Activated naive CD8-positive, alpha-beta T cell treated with anti-CD3 and anti-CD28 coated beads, Interleukin-2, amount 10 ng/mL, durations not matched to agents 7 days and 5 days (primary cell): ENCODE results near the gene KANSL1L. TPM values are rescaled to one million over a fixed set of nuclear protein-coding genes. Genes with fewer than 3 reads are reported as not detected.

Source experiments
- ATAC-seq: fragments of 150-1000 bp; cut with Tn5 transposase; one replicate; pipeline ENCODE4 v1.10.0; 2021; ENCODE audit warnings: low read depth, moderate library complexity
- POLR2A ChIA-PET: fragments of 350-600 bp; sonication (Branson Sonifier 250); formaldehyde crosslinking; loops from one replicate; lab custom pipeline; 2021; ENCODE audit warnings: antibody characterized with exemption; lab: Charles Lee
- DNase-seq: peaks from one replicate; pipeline ENCODE4 v3.0.0; 2021
- H3K27ac Mint-ChIP-seq: one replicate; pipeline ENCODE4 v1.8.0; 2022; ENCODE audit warnings: mild to moderate bottlenecking, mixed read lengths
- H3K27me3 Mint-ChIP-seq: one replicate; pipeline ENCODE4 v1.8.0; 2022; ENCODE audit warnings: mild to moderate bottlenecking, moderate library complexity, mixed read lengths
- H3K36me3 Mint-ChIP-seq: one replicate; pipeline ENCODE4 v1.8.0; 2021; ENCODE audit warnings: mild to moderate bottlenecking, mixed read lengths
- H3K4me1 Mint-ChIP-seq: one replicate; pipeline ENCODE4 v1.8.0; 2021; ENCODE audit warnings: mixed read lengths
- H3K4me3 Mint-ChIP-seq: one replicate; pipeline ENCODE4 v1.8.0; 2022; ENCODE audit warnings: mild to moderate bottlenecking, moderate library complexity, mixed read lengths
- H3K9me3 Mint-ChIP-seq: one replicate; pipeline ENCODE4 v1.8.0; 2021; ENCODE audit warnings: mixed read lengths
- total RNA-seq, 2 experiments: library from RNA; stranded (reverse); gene quantifications; one replicate each; pipeline ENCODE4 v1.2.3, GENCODE V29; 2021

Gene KANSL1L
- total RNA-seq, 2 experiments from 2014 or later, result 6.5 to 10.2 TPM

- DNase-seq (no peak), ATAC-seq (no peak)
- no peaks in the 10 kb centered on the region for H3K27me3 Mint-ChIP-seq
- H3K4me1 Mint-ChIP-seq, result no peaks in the 10 kb centered on the region
- POLR2A ChIA-PET, result no interaction called here
- H3K4me3 Mint-ChIP-seq, result no peak overlapping the region
- no peaks in the 10 kb centered on the region for H3K9me3 Mint-ChIP-seq
- no peaks in the 10 kb centered on the region for H3K36me3 Mint-ChIP-seq
- no peak overlapping the region for H3K27ac Mint-ChIP-seq
These were observed 78.4 kb downstream of the KANSL1L start for GRCh38 chr2:210092791-210093190.

- no peak overlapping the region for H3K27ac Mint-ChIP-seq
- H3K4me3 Mint-ChIP-seq, result no peak overlapping the region
- ATAC-seq (no peak), DNase-seq (no peak)
- no peaks in the 10 kb centered on the region for H3K27me3 Mint-ChIP-seq
- no peaks in the 10 kb centered on the region for H3K9me3 Mint-ChIP-seq
- no peaks in the 10 kb centered on the region for H3K36me3 Mint-ChIP-seq
- POLR2A ChIA-PET, result no interaction called here
- no peaks in the 10 kb centered on the region for H3K4me1 Mint-ChIP-seq
These were observed 84.3 kb downstream of the KANSL1L start for GRCh38 chr2:210086930-210087329.

GRCh38 chr2:210086292-210086691 is 84.9 kb downstream of the KANSL1L start:
- no peaks in the 10 kb centered on the region for H3K4me1 Mint-ChIP-seq
- H3K27me3 Mint-ChIP-seq, result no peaks in the 10 kb centered on the region
- H3K4me3 Mint-ChIP-seq, result no peak overlapping the region
- DNase-seq, result no peak
- H3K27ac Mint-ChIP-seq, result no peak overlapping the region
- H3K9me3 Mint-ChIP-seq, result no peaks in the 10 kb centered on the region
- no peaks in the 10 kb centered on the region for H3K36me3 Mint-ChIP-seq
- no peak for ATAC-seq
- POLR2A ChIA-PET, result no interaction called here

GRCh38 chr2:210072922-210073509 is 98.2 kb downstream of the KANSL1L start:
- Mint-ChIP-seq H3K27me3 (no peaks in the 10 kb centered on the region), H3K36me3 (no peaks in the 10 kb centered on the region), H3K27ac (no peak overlapping the region), H3K4me3 (no peak overlapping the region), H3K4me1 (no peaks in the 10 kb centered on the region), H3K9me3 (no peaks in the 10 kb centered on the region)
- no peak for ATAC-seq
- POLR2A ChIA-PET, result no interaction called here
- no peak for DNase-seq

GRCh38 chr2:210072493-210072892 is 98.7 kb downstream of the KANSL1L start:
- DNase-seq, result no peak
- Mint-ChIP-seq H3K9me3 (no peaks in the 10 kb centered on the region), H3K4me1 (no peaks in the 10 kb centered on the region), H3K36me3 (no peaks in the 10 kb centered on the region), H3K27me3 (no peaks in the 10 kb centered on the region), H3K4me3 (no peak overlapping the region), H3K27ac (no peak overlapping the region)
- POLR2A ChIA-PET, result no interaction called here
- ATAC-seq, result no peak

- POLR2A ChIA-PET, result no interaction called here
- Mint-ChIP-seq H3K9me3 (no peaks in the 10 kb centered on the region), H3K4me1 (no peaks in the 10 kb centered on the region), H3K36me3 (no peaks in the 10 kb centered on the region), H3K4me3 (no peak overlapping the region), H3K27ac (no peak overlapping the region), H3K27me3 (no peaks in the 10 kb centered on the region)
- ATAC-seq (no peak), DNase-seq (no peak)
These were observed 107.9 kb downstream of the KANSL1L start for GRCh38 chr2:210063306-210063705.

- peaks cover 11% of the 10 kb centered on the region for H3K9me3 Mint-ChIP-seq
- H3K4me1 Mint-ChIP-seq, result no peaks in the 10 kb centered on the region
- ATAC-seq, result no peak
- no peaks in the 10 kb centered on the region for H3K27me3 Mint-ChIP-seq
- H3K36me3 Mint-ChIP-seq, result peaks cover 15% of the 10 kb centered on the region
- H3K27ac Mint-ChIP-seq, result no peak overlapping the region
- H3K4me3 Mint-ChIP-seq, result no peak overlapping the region
- no peak for DNase-seq
- POLR2A ChIA-PET, result no interaction called here
These were observed 115.4 kb downstream of the KANSL1L start for GRCh38 chr2:210055825-210056224.

GRCh38 chr2:210054696-210055095 is 116.5 kb downstream of the KANSL1L start:
- peaks cover 11% of the 10 kb centered on the region for H3K9me3 Mint-ChIP-seq
- POLR2A ChIA-PET, result no interaction called here
- ATAC-seq (no peak), DNase-seq (no peak)
- H3K4me3 Mint-ChIP-seq, result no peak overlapping the region
- peaks cover 15% of the 10 kb centered on the region for H3K36me3 Mint-ChIP-seq
- no peaks in the 10 kb centered on the region for H3K27me3 Mint-ChIP-seq
- no peak overlapping the region for H3K27ac Mint-ChIP-seq
- H3K4me1 Mint-ChIP-seq, result no peaks in the 10 kb centered on the region

GRCh38 chr2:210050885-210051284 is 120.3 kb downstream of the KANSL1L start:
- ATAC-seq (no peak), DNase-seq (no peak)
- H3K27me3 Mint-ChIP-seq, result no peaks in the 10 kb centered on the region
- H3K4me3 Mint-ChIP-seq, result no peak overlapping the region
- H3K4me1 Mint-ChIP-seq, result no peaks in the 10 kb centered on the region
- peaks cover 26% of the 10 kb centered on the region for H3K36me3 Mint-ChIP-seq
- POLR2A ChIA-PET, result no interaction called here
- H3K27ac Mint-ChIP-seq, result no peak overlapping the region
- H3K9me3 Mint-ChIP-seq, result peaks cover 8% of the 10 kb centered on the region

- Mint-ChIP-seq H3K27ac (no peak overlapping the region), H3K9me3 (peaks cover 5% of the 10 kb centered on the region), H3K4me1 (no peaks in the 10 kb centered on the region), H3K36me3 (peaks cover 26% of the 10 kb centered on the region), H3K4me3 (no peak overlapping the region), H3K27me3 (no peaks in the 10 kb centered on the region)
- DNase-seq (no peak), ATAC-seq (no peak)
- POLR2A ChIA-PET, result no interaction called here
These were observed 121.4 kb downstream of the KANSL1L start for GRCh38 chr2:210049831-210050230.

- Mint-ChIP-seq H3K36me3 (peaks cover 19% of the 10 kb centered on the region), H3K27ac (no peak overlapping the region), H3K4me1 (no peaks in the 10 kb centered on the region), H3K27me3 (no peaks in the 10 kb centered on the region), H3K9me3 (peaks cover 2% of the 10 kb centered on the region), H3K4me3 (no peak overlapping the region)
- ATAC-seq, result no peak
- DNase-seq, result no peak
- POLR2A ChIA-PET, result no interaction called here
These were observed 124.2 kb downstream of the KANSL1L start for GRCh38 chr2:210046851-210047500.

GRCh38 chr2:210038078-210038477 is 133.1 kb downstream of the KANSL1L start:
- ATAC-seq, result no peak
- POLR2A ChIA-PET, result no interaction called here
- Mint-ChIP-seq H3K36me3 (peaks cover 9% of the 10 kb centered on the region), H3K4me1 (no peaks in the 10 kb centered on the region), H3K9me3 (no peaks in the 10 kb centered on the region), H3K4me3 (no peak overlapping the region), H3K27me3 (no peaks in the 10 kb centered on the region), H3K27ac (no peak overlapping the region)
- no peak for DNase-seq

- ATAC-seq (no peak), DNase-seq (no peak)
- H3K4me1 Mint-ChIP-seq, result no peaks in the 10 kb centered on the region
- H3K9me3 Mint-ChIP-seq, result no peaks in the 10 kb centered on the region
- peak overlapping the region; percentile 25 for H3K27ac Mint-ChIP-seq
- POLR2A ChIA-PET, result no interaction called here
- no peak overlapping the region for H3K4me3 Mint-ChIP-seq
- peaks cover 17% of the 10 kb centered on the region for H3K36me3 Mint-ChIP-seq
- no peaks in the 10 kb centered on the region for H3K27me3 Mint-ChIP-seq
These were observed 135.5 kb downstream of the KANSL1L start for GRCh38 chr2:210035679-210036078.

GRCh38 chr2:210034087-210034683 is 137.0 kb downstream of the KANSL1L start:
- H3K9me3 Mint-ChIP-seq, result no peaks in the 10 kb centered on the region
- H3K4me3 Mint-ChIP-seq, result no peak overlapping the region
- no peak overlapping the region for H3K27ac Mint-ChIP-seq
- ATAC-seq, result no peak
- POLR2A ChIA-PET, result no interaction called here
- peaks cover 19% of the 10 kb centered on the region for H3K36me3 Mint-ChIP-seq
- DNase-seq, result no peak
- H3K27me3 Mint-ChIP-seq, result no peaks in the 10 kb centered on the region
- no peaks in the 10 kb centered on the region for H3K4me1 Mint-ChIP-seq
